ENCODE results near the gene SPRYD4.
"Not testable (repeated sequence)": the region's sequence is repeated elsewhere in the genome, so short reads cannot be mapped to it uniquely, and the experiment has no call there.

Gene SPRYD4

DNA sequence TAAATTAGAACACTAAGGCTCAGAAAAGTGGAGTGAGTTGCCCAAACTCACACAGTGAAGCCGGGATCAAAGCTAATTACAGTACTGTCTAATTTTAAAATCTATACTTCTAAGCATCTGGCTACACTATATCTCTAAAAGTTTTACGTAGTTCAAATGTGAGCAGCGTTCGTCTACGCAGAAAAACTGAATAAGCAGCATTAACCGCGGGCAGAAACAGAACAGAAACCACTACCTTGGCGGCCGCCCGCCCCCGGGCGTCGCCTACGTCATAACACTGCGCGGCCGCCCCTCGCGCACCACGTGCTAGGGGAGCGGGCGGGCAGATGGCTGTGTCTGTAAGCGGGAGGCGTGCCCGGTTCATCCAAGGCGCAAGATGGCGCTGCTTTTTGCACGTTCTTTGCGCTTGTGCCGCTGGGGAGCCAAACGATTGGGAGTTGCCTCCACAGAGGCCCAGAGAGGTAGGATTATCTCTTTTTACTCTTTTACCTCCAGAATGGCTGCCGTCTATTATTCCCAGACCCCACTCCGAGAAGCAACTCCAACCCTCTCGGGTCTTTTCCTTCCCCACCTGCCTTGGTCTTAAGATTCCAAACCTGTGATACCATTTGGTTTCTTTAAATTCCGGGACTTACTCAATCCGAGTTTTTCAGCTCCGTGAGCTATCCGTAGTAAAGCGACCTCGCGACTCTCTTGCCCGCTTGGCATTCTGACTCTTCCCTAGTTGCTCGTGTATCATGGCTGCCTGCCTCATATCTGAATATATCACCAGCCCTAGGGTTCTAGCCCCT lies at the start of gene SPRYD4:
Gene SPRYD4, plus strand, starts transcription at position 363 of the 791 bp plus-strand sequence. Its CDS starts 14 bp downstream, at position 377.
- DNase-seq (ENCODE audit: extremely low spot score, insufficient read length, low read depth) (peak; percentile 90), FAIRE-seq (peak; percentile 91)

DNA sequence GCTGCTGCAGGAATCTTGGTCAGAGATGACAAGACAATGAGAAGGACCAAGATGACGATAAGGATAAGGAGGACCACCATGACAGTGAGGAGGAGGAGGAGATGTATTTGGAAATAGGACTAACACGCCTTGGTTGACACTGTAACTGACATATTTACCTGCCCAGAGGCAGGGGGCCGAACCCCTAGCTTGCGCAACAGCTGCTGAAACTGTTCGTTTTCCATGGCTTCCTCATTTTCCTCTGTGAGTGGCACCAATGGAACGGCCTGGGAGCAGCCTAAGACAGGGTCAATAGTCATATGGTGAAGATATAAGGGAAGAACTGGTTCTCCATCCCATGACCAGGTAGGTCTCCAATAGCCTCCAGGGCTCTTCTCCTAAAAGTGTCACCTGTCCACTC lies 48.0 kb upstream of the SPRYD4 start:
- FAIRE-seq = no peak
- DNase-seq (ENCODE audit: extremely low spot score, insufficient read length, low read depth) = no peak

- DNase-seq (ENCODE audit: extremely low spot score, insufficient read length, low read depth) (no peak), FAIRE-seq (no peak)
Observed at GRCh38 chr12:56425193-56425592, 43.2 kb upstream of the SPRYD4 start.

GRCh38 chr12:56425940-56426438 lies 42.4 kb upstream of the SPRYD4 start:
- DNase-seq (ENCODE audit: extremely low spot score, insufficient read length, low read depth) (no peak), FAIRE-seq (no peak)

DNA sequence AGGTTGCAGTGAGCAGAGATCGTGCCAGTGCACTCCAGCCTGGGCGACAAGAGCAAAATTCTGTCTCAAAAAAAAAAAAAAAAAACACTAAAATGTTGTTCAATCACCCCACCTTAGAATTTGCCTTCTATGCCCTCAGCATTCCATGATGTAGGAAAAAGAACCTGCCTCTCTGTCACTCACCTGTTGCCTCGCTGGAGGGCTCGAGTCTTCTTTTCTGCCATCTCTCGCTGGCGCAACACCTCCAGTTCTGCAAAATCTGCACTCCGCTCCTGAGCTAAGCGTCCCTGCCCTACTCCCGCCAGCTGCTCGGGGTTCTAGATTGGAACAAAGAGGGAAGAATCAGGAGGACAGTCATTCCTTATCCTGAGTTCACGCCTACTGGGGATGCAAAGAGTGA lies 37.1 kb upstream of the SPRYD4 start:
- FAIRE-seq (no peak), DNase-seq (ENCODE audit: extremely low spot score, insufficient read length, low read depth) (no peak)

DNA sequence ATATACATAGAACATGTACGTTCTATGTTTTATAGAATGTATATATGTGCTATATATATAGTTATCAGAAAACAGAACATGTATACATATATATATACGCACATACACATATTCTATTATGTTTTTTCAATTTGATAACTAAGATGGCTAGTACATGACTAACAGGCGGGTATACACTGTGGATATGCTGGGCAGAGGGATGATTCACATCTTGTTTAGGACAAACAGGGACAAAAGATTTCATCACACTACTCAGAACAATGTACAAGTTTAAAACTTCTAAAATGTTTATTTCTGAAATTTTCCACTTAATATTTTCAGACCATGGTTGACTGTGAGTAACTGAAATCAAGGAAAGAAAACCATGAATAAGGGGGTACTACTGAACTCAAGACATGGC lies 36.5 kb upstream of the SPRYD4 start:
- no peak for DNase-seq (ENCODE audit: extremely low spot score, insufficient read length, low read depth)
- FAIRE-seq = no peak

GRCh38 chr12:56434828-56435227 lies 33.5 kb upstream of the SPRYD4 start:
- DNase-seq (ENCODE audit: extremely low spot score, insufficient read length, low read depth) (no peak), FAIRE-seq (no peak)

GRCh38 chr12:56437430-56438176 lies 30.8 kb upstream of the SPRYD4 start:
- DNase-seq (ENCODE audit: extremely low spot score, insufficient read length, low read depth) (no peak), FAIRE-seq (no peak)

GRCh38 chr12:56443208-56443607 lies 25.2 kb upstream of the SPRYD4 start:
- DNase-seq (ENCODE audit: extremely low spot score, insufficient read length, low read depth); FAIRE-seq: not testable (repeated sequence)

GRCh38 chr12:56448860-56449621 lies 19.3 kb upstream of the SPRYD4 start, which contains the start of gene TIMELESS:
Gene TIMELESS, minus strand, starts transcription at chr12:56449426. Its CDS starts 15,256 bp downstream, at chr12:56434170.
- FAIRE-seq (peak; percentile 97), DNase-seq (ENCODE audit: extremely low spot score, insufficient read length, low read depth) (peak; percentile 91)

DNA sequence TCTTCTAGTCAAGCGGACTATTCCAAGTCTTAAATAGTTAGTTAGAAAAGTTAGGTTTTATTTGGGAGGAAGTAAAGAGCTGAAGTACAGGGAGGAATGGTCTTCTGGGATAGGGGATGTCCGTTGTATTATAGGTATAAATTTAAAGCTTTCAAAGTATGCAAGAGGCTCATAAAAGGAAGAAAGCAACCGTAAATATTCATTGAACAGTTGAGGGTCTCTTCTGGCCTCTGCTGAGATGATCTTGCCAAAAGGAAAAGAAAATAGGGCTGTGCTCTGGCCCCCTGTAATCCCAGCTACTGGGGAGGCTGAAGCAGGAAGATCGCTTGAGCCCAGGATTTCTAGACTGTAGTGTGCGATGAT lies 18.8 kb upstream of the SPRYD4 start:
- DNase-seq (ENCODE audit: extremely low spot score, insufficient read length, low read depth) (no peak), FAIRE-seq (no peak)

- no peak for DNase-seq (ENCODE audit: extremely low spot score, insufficient read length, low read depth)
- FAIRE-seq = no peak
Observed at GRCh38 chr12:56450241-56450640, 18.1 kb upstream of the SPRYD4 start.

DNA sequence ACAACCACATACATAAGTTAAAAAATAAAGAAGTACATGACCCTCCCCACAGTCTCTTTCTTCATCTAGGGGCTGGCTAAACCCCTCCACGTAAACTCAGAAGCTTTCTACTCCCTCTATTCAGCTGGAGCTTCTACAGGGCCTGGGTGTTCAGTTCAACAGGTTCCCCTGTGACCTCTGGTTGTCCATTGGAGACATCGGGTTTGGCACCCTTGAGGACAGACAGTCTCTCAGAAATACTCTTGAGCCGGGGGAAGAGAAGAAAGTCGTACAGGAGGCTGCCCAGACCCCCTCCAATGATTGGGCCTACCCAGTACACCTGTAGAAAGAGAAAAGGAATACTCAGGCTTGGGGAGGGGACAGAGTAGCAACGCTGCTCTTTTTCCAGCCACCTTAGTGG lies 17.2 kb upstream of the SPRYD4 start:
- DNase-seq (ENCODE audit: extremely low spot score, insufficient read length, low read depth) (no peak), FAIRE-seq (no peak)

DNA sequence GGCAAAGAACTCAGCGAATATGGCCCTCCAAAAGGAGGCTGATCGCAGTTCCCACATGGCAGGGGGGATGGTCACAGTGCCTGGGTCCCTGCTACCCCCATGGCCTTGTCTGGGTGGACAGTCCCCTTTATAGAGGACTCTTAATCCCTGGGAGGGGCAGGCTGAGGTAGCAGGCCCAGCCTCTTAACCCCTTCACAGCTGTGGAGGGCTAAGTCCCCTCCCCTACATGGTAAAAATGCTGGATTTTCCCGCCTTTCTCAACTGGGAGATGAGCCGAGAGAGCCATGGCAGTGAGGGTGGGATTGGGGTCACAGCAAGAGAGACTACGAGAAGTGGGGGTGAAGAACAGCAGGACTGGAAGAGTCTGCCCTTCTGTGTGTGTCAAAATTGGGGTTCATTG lies 13.8 kb upstream of the SPRYD4 start, which contains the start of gene MIP:
Gene MIP, minus strand, starts transcription at position 101 of the 400 bp plus-strand sequence. Its CDS starts 44 bp downstream, at position 57.
- no peak for FAIRE-seq
- DNase-seq (ENCODE audit: extremely low spot score, insufficient read length, low read depth) = no peak

GRCh38 chr12:56457817-56458216 lies 10.6 kb upstream of the SPRYD4 start:
- DNase-seq (ENCODE audit: extremely low spot score, insufficient read length, low read depth) = no peak
- no peak for FAIRE-seq

- FAIRE-seq (no peak), DNase-seq (ENCODE audit: extremely low spot score, insufficient read length, low read depth) (no peak)
Observed at GRCh38 chr12:56461235-56462159, 6.9 kb upstream of the SPRYD4 start.

- FAIRE-seq (no peak), DNase-seq (ENCODE audit: extremely low spot score, insufficient read length, low read depth) (no peak)
Observed at GRCh38 chr12:56462565-56462964, 5.8 kb upstream of the SPRYD4 start.

DNA sequence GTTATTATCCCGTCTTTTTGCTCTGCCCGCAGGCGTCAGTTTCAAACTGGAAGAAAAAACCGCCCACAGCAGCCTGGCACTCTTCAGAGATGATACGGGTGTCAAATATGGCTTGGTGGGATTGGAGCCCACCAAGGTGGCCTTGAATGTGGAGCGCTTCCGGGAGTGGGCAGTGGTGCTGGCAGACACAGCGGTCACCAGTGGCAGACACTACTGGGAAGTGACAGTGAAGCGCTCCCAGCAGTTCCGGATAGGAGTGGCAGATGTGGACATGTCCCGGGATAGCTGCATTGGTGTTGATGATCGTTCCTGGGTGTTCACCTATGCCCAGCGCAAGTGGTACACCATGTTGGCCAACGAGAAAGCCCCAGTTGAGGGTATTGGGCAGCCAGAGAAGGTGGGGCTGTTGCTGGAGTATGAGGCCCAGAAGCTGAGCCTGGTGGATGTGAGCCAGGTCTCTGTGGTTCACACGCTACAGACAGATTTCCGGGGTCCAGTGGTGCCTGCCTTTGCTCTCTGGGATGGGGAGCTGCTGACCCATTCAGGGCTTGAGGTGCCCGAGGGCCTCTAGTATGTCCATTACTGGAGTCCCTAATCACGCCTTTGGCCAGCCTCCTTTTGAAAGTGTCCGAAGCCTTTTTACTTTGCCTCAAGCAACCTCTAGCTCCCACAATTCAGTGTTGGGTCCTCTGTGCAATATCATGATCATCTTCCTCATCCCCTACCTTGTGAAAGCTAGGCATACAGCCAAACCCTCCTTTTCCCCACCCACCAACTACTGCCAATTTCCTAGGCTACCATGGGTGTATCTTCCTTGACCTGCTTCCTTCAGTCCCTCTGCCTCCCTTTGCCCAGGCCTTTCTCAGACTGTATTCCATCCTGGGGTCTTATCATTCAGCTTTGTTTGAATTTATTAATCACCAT lies 891 bp downstream of the SPRYD4 start:
- DNase-seq (ENCODE audit: extremely low spot score, insufficient read length, low read depth) (no peak), FAIRE-seq (peak; percentile 47)
